ENCODE data around the gene CCNQ. TPM values are rescaled to one million over a fixed set of nuclear protein-coding genes. Genes with fewer than 3 reads are reported as not detected.

Gene CCNQ
- total and polyA plus RNA-seq, 8 donors: 6.7 to 32.1 (median 8.5) TPM

GRCh38 chrX:153634832-153635231 lies 35.9 kb upstream of the CCNQ start:
- WGBS, 2 donors: 37 to 64% methylated on average over 15 of the region's 15 CpGs
- peak in 2 of 4 donors; percentile 17 to 50 for ATAC-seq
- H3K9me3 ChIP-seq: no peaks in the 10 kb centered on the region
- H3K4me1 ChIP-seq: no peaks in the 10 kb centered on the region
- no peak for TF ChIP-seq CTCF (IDR thresholded peaks at IDR 0.05)
- H3K27ac ChIP-seq: no peak overlapping the region
- peak in 1 of 6 donors; percentile 36 for DNase-seq
- H3K36me3 ChIP-seq: no peaks in the 10 kb centered on the region
- FAIRE-seq: no peak
- peaks cover 0 to 4% (median 0%) of the 10 kb centered on the region in 4 donors for H3K27me3 ChIP-seq
- intact Hi-C loops (cut with DNase I): no loop called here
- no peak overlapping the region for H3K4me3 ChIP-seq

GRCh38 chrX:153634236-153634635 lies 35.3 kb upstream of the CCNQ start:
- DNase-seq (peak in 1 of 6 donors; percentile 37), ATAC-seq (no peak), FAIRE-seq (no peak)
- no peaks in the 10 kb centered on the region for H3K36me3 ChIP-seq
- H3K27ac ChIP-seq: no peak overlapping the region
- H3K4me1 ChIP-seq: no peaks in the 10 kb centered on the region
- no peaks in the 10 kb centered on the region for H3K9me3 ChIP-seq
- no peak overlapping the region for H3K4me3 ChIP-seq
- 66 to 82% methylated on average over 9 of the region's 9 CpGs for WGBS, 2 donors
- no peaks in the 10 kb centered on the region for H3K27me3 ChIP-seq
- TF ChIP-seq CTCF (IDR thresholded peaks at IDR 0.05): no peak
- intact Hi-C loops (cut with DNase I): no loop called here

- no peak for TF ChIP-seq CTCF (IDR thresholded peaks at IDR 0.05)
- WGBS, 2 donors: 69 to 76% methylated on average over 14 to 15 of the region's 15 CpGs
- peak in 1 of 6 donors; percentile 64 for DNase-seq
Observed at GRCh38 chrX:153633607-153634180, 34.8 kb upstream of the CCNQ start.

GRCh38 chrX:153633048-153633447 lies 34.1 kb upstream of the CCNQ start:
- Histone ChIP-seq H3K27ac (no peak overlapping the region), H3K9me3 (no peaks in the 10 kb centered on the region), H3K36me3 (no peaks in the 10 kb centered on the region), H3K4me3 (no peak overlapping the region), H3K4me1 (no peaks in the 10 kb centered on the region), H3K27me3 (no peaks in the 10 kb centered on the region)
- no peak for FAIRE-seq
- peak in 1 of 6 donors; percentile 50 for DNase-seq
- no peak for TF ChIP-seq CTCF (IDR thresholded peaks at IDR 0.05)
- WGBS, 2 donors: 91 to 94% methylated on average over 14 of the region's 14 CpGs
- intact Hi-C loops (cut with DNase I): no loop called here
- no peak for ATAC-seq

More at GRCh38 chrX:153633607-153634180, 34.8 kb upstream of the CCNQ start:
- no peak for FAIRE-seq
- Histone ChIP-seq H3K4me1 (no peaks in the 10 kb centered on the region), H3K4me3 (no peak overlapping the region), H3K27ac (no peak overlapping the region), H3K27me3 (no peaks in the 10 kb centered on the region), H3K9me3 (no peaks in the 10 kb centered on the region), H3K36me3 (no peaks in the 10 kb centered on the region)
- intact Hi-C loops (cut with DNase I): no loop called here
- no peak for ATAC-seq

- WGBS, 2 donors: 75 to 91% methylated on average over 7 of the region's 7 CpGs
- intact Hi-C loops (cut with DNase I): no loop called here
- Histone ChIP-seq H3K27ac (no peak overlapping the region), H3K4me3 (no peak overlapping the region), H3K4me1 (no peaks in the 10 kb centered on the region), H3K9me3 (no peaks in the 10 kb centered on the region), H3K36me3 (no peaks in the 10 kb centered on the region), H3K27me3 (no peaks in the 10 kb centered on the region)
- ATAC-seq (no peak), DNase-seq (no peak), FAIRE-seq (no peak)
- TF ChIP-seq CTCF (IDR thresholded peaks at IDR 0.05): no peak
Observed at GRCh38 chrX:153632595-153632946, 33.6 kb upstream of the CCNQ start.

Data from pancreas (tissue), 10 donors.